Liver (tissue), 3 donors: Measurements from ENCODE around the gene SLC12A8.

ENCODE experiments used
- EGR1 ChIP-seq, 2 donors: IDR thresholded peaks; 2 replicates each; pipeline ENCODE4 v1.6.1; 2016 to 2018; ENCODE audit warnings: antibody characterized with exemption in 2 of 2, low read depth in 2 of 2
- FOXA1 ChIP-seq: IDR thresholded peaks from 2 replicates; pipeline ENCODE4 v1.6.1; 2016; ENCODE audit warnings: antibody characterized with exemption
- GABPA ChIP-seq, 2 donors: IDR thresholded peaks in 1 of 2; conservative IDR thresholded peaks in 1 of 2; 2 replicates each; pipeline ENCODE4 v1.6.1; 2016; ENCODE audit warnings: antibody characterized with exemption in 2 of 2, mild to moderate bottlenecking in 1 of 2, moderate library complexity in 1 of 2
- HNF4A ChIP-seq, 2 donors: conservative IDR thresholded peaks; 2 replicates each; pipeline ENCODE4 v1.6.1; 2016; ENCODE audit warnings: antibody characterized with exemption in 2 of 2, mild to moderate bottlenecking in 2 of 2
- JUND ChIP-seq, 2 donors: IDR thresholded peaks; 2 replicates each; pipeline ENCODE4 v1.6.1; 2016; ENCODE audit warnings: antibody characterized with exemption in 2 of 2
- MAX ChIP-seq: IDR thresholded peaks from 2 replicates; pipeline ENCODE4 v1.6.1; 2016; ENCODE audit warnings: antibody characterized with exemption
- NR2F2 ChIP-seq: IDR thresholded peaks from 2 replicates; pipeline ENCODE4 v1.6.1; 2016; ENCODE audit warnings: antibody characterized with exemption
- RXRA ChIP-seq, 2 donors: IDR thresholded peaks; 2 replicates each; pipeline ENCODE4 v1.6.1; 2017 to 2018; ENCODE audit warnings: antibody characterized with exemption in 2 of 2, mild to moderate bottlenecking in 1 of 2
- SP1 ChIP-seq: IDR thresholded peaks from 2 replicates; pipeline ENCODE4 v1.6.1; 2018; ENCODE audit warnings: antibody characterized with exemption, mild to moderate bottlenecking
- TAF1 ChIP-seq: conservative IDR thresholded peaks from 2 replicates; pipeline ENCODE4 v1.6.1; 2016; ENCODE audit warnings: antibody characterized with exemption, mild to moderate bottlenecking
- TF ChIP-seq, protein P1 (sequence below): fragments of 150-350 bp; IDR thresholded peaks from 2 replicates; pipeline ENCODE4 v1.5.1; 2017; ENCODE audit warnings: improper control_type of control experiment, low read depth, low read length; ENCODE audit not compliant: missing input control
- TF ChIP-seq, protein P2 (sequence below): IDR thresholded peaks from 2 replicates; pipeline ENCODE4 v1.6.1; 2016; ENCODE audit warnings: antibody characterized with exemption
- TF ChIP-seq, protein P3 (sequence below): IDR thresholded peaks from 2 replicates; pipeline ENCODE4 v1.6.1; 2016; ENCODE audit warnings: antibody characterized with exemption
- TF ChIP-seq, protein P4 (sequence below): IDR thresholded peaks from 2 replicates; pipeline ENCODE4 v1.6.1; 2016; ENCODE audit warnings: antibody characterized with exemption, mild to moderate bottlenecking
- donor health status: healthy.
- donor health status: healthy.

DNA sequence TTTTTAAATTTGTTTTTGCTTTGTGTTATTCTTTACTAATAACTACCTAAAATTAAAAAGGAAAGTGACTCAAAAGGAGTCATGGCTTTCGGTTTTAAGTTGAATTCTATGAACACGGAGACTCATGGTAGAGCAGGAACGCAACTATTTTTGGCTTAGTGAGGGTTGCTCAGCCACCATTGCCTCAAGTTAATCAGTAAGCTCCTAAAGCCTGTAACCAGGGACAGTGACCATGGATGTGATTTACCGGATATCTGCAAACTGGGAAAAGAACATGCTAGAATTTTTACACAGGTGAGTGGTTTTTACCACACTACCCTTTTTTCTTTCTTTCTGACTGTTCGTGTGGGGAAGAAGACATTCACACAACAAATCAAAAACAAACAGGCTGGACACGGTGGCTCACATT is 11.8 kb downstream of the SLC12A8 start:
- TF ChIP-seq TAF1 (no peak), MAX (no peak), RXRA (IDR thresholded peaks at IDR 0.05) (peak in 1 of 2 donors; percentile 29), EGR1 (IDR thresholded peaks at IDR 0.05; ENCODE audit: low read depth in 2 of 2) (no peak), JUND (IDR thresholded peaks at IDR 0.05) (no peak), NR2F2 (no peak), FOXA1 (no peak), SP1 (peak; percentile 28), GABPA (IDR thresholded peaks at IDR 0.05 in 1 of 2, conservative IDR thresholded peaks at IDR 0.05 in 1 of 2) (no peak), HNF4A (conservative IDR thresholded peaks at IDR 0.05) (no peak)
- TF ChIP-seq, protein P1, sequence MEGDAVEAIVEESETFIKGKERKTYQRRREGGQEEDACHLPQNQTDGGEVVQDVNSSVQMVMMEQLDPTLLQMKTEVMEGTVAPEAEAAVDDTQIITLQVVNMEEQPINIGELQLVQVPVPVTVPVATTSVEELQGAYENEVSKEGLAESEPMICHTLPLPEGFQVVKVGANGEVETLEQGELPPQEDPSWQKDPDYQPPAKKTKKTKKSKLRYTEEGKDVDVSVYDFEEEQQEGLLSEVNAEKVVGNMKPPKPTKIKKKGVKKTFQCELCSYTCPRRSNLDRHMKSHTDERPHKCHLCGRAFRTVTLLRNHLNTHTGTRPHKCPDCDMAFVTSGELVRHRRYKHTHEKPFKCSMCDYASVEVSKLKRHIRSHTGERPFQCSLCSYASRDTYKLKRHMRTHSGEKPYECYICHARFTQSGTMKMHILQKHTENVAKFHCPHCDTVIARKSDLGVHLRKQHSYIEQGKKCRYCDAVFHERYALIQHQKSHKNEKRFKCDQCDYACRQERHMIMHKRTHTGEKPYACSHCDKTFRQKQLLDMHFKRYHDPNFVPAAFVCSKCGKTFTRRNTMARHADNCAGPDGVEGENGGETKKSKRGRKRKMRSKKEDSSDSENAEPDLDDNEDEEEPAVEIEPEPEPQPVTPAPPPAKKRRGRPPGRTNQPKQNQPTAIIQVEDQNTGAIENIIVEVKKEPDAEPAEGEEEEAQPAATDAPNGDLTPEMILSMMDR: no peak
- TF ChIP-seq, protein P2, sequence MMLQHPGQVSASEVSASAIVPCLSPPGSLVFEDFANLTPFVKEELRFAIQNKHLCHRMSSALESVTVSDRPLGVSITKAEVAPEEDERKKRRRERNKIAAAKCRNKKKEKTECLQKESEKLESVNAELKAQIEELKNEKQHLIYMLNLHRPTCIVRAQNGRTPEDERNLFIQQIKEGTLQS: no peak
- TF ChIP-seq, protein P3, sequence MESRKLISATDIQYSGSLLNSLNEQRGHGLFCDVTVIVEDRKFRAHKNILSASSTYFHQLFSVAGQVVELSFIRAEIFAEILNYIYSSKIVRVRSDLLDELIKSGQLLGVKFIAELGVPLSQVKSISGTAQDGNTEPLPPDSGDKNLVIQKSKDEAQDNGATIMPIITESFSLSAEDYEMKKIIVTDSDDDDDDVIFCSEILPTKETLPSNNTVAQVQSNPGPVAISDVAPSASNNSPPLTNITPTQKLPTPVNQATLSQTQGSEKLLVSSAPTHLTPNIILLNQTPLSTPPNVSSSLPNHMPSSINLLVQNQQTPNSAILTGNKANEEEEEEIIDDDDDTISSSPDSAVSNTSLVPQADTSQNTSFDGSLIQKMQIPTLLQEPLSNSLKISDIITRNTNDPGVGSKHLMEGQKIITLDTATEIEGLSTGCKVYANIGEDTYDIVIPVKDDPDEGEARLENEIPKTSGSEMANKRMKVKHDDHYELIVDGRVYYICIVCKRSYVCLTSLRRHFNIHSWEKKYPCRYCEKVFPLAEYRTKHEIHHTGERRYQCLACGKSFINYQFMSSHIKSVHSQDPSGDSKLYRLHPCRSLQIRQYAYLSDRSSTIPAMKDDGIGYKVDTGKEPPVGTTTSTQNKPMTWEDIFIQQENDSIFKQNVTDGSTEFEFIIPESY: no peak
- TF ChIP-seq, protein P4, sequence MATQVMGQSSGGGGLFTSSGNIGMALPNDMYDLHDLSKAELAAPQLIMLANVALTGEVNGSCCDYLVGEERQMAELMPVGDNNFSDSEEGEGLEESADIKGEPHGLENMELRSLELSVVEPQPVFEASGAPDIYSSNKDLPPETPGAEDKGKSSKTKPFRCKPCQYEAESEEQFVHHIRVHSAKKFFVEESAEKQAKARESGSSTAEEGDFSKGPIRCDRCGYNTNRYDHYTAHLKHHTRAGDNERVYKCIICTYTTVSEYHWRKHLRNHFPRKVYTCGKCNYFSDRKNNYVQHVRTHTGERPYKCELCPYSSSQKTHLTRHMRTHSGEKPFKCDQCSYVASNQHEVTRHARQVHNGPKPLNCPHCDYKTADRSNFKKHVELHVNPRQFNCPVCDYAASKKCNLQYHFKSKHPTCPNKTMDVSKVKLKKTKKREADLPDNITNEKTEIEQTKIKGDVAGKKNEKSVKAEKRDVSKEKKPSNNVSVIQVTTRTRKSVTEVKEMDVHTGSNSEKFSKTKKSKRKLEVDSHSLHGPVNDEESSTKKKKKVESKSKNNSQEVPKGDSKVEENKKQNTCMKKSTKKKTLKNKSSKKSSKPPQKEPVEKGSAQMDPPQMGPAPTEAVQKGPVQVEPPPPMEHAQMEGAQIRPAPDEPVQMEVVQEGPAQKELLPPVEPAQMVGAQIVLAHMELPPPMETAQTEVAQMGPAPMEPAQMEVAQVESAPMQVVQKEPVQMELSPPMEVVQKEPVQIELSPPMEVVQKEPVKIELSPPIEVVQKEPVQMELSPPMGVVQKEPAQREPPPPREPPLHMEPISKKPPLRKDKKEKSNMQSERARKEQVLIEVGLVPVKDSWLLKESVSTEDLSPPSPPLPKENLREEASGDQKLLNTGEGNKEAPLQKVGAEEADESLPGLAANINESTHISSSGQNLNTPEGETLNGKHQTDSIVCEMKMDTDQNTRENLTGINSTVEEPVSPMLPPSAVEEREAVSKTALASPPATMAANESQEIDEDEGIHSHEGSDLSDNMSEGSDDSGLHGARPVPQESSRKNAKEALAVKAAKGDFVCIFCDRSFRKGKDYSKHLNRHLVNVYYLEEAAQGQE: no peak
